Measurements from ENCODE around the gene TNFRSF14. TPM values are rescaled to one million over a fixed set of nuclear protein-coding genes. Genes with fewer than 3 reads are reported as not detected.

The TNFRSF14 gene
- total and polyA plus RNA-seq, 4 donors = 14.8 to 38.1 (median 29.1) TPM

DNA sequence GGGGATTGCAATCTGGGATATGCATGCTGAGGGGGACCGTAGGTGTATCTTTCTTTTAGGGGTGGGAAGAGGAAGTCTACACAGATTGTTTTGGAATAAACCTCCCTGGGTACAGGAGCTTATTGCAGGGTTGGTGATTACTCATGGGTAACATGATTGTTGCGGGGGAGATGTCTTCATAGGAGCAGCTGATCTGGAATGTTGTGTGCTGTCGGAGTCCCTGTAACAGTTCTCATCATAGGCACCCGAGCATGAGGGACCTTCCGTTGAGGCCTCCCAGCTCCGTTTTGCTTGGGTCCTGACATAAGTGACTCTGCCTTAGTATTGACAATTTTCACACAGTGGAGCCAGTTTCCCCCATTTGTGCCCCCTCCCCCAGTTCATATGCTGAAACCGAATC, 26.2 kb downstream of the TNFRSF14 start:
- Histone ChIP-seq H3K9me3 (ENCODE audit: control insufficient read depth in 4 of 4, low read length in 3 of 4) (no peaks in the 10 kb centered on the region), H3K27me3 (ENCODE audit: control insufficient read depth in 4 of 4, insufficient read depth in 4 of 4, low read length in 3 of 4) (no peaks in the 10 kb centered on the region), H3K36me3 (ENCODE audit: control insufficient read depth in 4 of 4, insufficient read depth in 3 of 4, low read depth in 1 of 4, low read length in 3 of 4) (no peaks in the 10 kb centered on the region), H3K9ac (ENCODE audit: low read depth in 1 of 2, low read length in 2 of 2) (no peak overlapping the region), H3K27ac (ENCODE audit: low read depth in 1 of 2, low read length in 2 of 2) (no peak overlapping the region), H3K4me1 (ENCODE audit: control insufficient read depth in 4 of 4, insufficient read depth in 4 of 4, low read length in 3 of 4) (peaks cover 8 to 30% (median 19%) of the 10 kb centered on the region in 4 donors), H3K4me3 (ENCODE audit: low read depth in 1 of 3, low read length in 3 of 3) (no peak overlapping the region)
- no peak for TF ChIP-seq RXRA (IDR thresholded peaks at IDR 0.05)
- TF ChIP-seq, protein P1, sequence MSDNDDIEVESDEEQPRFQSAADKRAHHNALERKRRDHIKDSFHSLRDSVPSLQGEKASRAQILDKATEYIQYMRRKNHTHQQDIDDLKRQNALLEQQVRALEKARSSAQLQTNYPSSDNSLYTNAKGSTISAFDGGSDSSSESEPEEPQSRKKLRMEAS (IDR thresholded peaks at IDR 0.05) = no peak
- no peak for TF ChIP-seq HNF4G (IDR thresholded peaks at IDR 0.05)
- no peak for TF ChIP-seq FOXA1 (IDR thresholded peaks at IDR 0.05)
- TF ChIP-seq TAF1 (conservative IDR thresholded peaks at IDR 0.05) = no peak
- no peak for TF ChIP-seq JUND (IDR thresholded peaks at IDR 0.05)
- TF ChIP-seq SP1 (IDR thresholded peaks at IDR 0.05) = no peak
- TF ChIP-seq, protein P2, sequence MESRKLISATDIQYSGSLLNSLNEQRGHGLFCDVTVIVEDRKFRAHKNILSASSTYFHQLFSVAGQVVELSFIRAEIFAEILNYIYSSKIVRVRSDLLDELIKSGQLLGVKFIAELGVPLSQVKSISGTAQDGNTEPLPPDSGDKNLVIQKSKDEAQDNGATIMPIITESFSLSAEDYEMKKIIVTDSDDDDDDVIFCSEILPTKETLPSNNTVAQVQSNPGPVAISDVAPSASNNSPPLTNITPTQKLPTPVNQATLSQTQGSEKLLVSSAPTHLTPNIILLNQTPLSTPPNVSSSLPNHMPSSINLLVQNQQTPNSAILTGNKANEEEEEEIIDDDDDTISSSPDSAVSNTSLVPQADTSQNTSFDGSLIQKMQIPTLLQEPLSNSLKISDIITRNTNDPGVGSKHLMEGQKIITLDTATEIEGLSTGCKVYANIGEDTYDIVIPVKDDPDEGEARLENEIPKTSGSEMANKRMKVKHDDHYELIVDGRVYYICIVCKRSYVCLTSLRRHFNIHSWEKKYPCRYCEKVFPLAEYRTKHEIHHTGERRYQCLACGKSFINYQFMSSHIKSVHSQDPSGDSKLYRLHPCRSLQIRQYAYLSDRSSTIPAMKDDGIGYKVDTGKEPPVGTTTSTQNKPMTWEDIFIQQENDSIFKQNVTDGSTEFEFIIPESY (IDR thresholded peaks at IDR 0.05) = no peak
- TF ChIP-seq HNF4A (conservative IDR thresholded peaks at IDR 0.05) = no peak
- TF ChIP-seq YY1 (IDR thresholded peaks at IDR 0.05) = no peak
- no peak for TF ChIP-seq NR2F2 (IDR thresholded peaks at IDR 0.05)
- TF ChIP-seq EGR1 (IDR thresholded peaks at IDR 0.05; ENCODE audit: low read depth in 2 of 2) = no peak
- TF ChIP-seq, protein P3, sequence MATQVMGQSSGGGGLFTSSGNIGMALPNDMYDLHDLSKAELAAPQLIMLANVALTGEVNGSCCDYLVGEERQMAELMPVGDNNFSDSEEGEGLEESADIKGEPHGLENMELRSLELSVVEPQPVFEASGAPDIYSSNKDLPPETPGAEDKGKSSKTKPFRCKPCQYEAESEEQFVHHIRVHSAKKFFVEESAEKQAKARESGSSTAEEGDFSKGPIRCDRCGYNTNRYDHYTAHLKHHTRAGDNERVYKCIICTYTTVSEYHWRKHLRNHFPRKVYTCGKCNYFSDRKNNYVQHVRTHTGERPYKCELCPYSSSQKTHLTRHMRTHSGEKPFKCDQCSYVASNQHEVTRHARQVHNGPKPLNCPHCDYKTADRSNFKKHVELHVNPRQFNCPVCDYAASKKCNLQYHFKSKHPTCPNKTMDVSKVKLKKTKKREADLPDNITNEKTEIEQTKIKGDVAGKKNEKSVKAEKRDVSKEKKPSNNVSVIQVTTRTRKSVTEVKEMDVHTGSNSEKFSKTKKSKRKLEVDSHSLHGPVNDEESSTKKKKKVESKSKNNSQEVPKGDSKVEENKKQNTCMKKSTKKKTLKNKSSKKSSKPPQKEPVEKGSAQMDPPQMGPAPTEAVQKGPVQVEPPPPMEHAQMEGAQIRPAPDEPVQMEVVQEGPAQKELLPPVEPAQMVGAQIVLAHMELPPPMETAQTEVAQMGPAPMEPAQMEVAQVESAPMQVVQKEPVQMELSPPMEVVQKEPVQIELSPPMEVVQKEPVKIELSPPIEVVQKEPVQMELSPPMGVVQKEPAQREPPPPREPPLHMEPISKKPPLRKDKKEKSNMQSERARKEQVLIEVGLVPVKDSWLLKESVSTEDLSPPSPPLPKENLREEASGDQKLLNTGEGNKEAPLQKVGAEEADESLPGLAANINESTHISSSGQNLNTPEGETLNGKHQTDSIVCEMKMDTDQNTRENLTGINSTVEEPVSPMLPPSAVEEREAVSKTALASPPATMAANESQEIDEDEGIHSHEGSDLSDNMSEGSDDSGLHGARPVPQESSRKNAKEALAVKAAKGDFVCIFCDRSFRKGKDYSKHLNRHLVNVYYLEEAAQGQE (IDR thresholded peaks at IDR 0.05) = no peak
- TF ChIP-seq FOXA2 (IDR thresholded peaks at IDR 0.05) = no peak
- no peak for TF ChIP-seq RAD21 (IDR thresholded peaks at IDR 0.05)
- TF ChIP-seq, protein P4, sequence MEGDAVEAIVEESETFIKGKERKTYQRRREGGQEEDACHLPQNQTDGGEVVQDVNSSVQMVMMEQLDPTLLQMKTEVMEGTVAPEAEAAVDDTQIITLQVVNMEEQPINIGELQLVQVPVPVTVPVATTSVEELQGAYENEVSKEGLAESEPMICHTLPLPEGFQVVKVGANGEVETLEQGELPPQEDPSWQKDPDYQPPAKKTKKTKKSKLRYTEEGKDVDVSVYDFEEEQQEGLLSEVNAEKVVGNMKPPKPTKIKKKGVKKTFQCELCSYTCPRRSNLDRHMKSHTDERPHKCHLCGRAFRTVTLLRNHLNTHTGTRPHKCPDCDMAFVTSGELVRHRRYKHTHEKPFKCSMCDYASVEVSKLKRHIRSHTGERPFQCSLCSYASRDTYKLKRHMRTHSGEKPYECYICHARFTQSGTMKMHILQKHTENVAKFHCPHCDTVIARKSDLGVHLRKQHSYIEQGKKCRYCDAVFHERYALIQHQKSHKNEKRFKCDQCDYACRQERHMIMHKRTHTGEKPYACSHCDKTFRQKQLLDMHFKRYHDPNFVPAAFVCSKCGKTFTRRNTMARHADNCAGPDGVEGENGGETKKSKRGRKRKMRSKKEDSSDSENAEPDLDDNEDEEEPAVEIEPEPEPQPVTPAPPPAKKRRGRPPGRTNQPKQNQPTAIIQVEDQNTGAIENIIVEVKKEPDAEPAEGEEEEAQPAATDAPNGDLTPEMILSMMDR (IDR thresholded peaks at IDR 0.05; ENCODE audit: low read depth, low read length, missing input control) = no peak
- no peak for TF ChIP-seq GABPA (IDR thresholded peaks at IDR 0.05 in 1 of 2, conservative IDR thresholded peaks at IDR 0.05 in 1 of 2)
- TF ChIP-seq, protein P5, sequence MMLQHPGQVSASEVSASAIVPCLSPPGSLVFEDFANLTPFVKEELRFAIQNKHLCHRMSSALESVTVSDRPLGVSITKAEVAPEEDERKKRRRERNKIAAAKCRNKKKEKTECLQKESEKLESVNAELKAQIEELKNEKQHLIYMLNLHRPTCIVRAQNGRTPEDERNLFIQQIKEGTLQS (IDR thresholded peaks at IDR 0.05) = no peak
- WGBS = 85% methylated on average over 7 of the region's 7 CpGs
- DNase-seq (ENCODE audit: low spot score) = no peak
